GM21447 (cell line): Measurements from ENCODE around the gene STXBP6.

Experiments used
- ATAC-seq: cut with Tn5 transposase; IDR thresholded peaks from one replicate; pipeline ENCODE4 v1.9.1; 2021; ENCODE audit not compliant: unreplicated experiment

The STXBP6 gene

DNA sequence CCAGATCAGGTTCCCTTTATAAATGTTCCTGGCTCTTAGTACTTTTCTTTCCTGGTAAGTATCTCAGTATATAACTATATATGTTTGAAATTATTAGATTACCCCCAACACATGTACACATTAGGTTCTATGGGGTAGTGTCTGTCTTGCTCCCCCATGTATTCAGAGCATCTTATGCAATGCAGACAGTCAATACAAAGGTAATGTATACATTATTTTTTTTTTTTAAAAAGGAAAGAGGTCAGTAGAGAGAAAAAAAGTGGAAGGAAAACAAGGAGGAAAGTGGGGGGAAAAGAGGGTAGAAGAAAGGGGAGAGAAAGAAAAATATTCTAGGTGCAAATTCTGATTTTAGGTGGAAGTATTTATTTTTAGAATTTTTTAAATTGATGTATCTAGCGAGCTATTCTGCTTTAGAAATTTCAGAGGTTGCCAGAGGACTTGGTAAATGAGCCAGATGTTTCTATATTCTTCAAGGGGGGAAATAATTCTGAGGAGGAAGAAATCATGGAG is 157.9 kb downstream of the STXBP6 start:
- no peak for ATAC-seq

DNA sequence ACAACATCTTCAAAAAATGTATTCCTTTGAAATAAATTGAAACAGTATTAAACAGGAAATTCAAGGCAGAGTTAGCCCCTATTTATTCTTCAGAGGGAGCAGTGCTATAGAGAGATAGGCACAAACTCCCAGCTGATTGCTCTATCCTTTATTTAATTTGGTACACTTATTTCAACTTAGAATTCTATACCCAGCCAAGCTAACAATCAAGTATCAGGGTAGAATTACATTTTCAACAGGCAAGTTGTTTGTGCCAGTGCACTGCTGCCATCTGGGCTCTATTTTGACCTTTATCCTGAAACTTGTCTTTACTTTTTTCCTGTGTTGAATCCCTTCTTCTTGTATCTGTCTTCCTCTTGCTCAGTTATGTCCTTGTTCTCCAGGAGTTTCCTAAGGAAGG is 159.2 kb downstream of the STXBP6 start:
- no peak for ATAC-seq

DNA sequence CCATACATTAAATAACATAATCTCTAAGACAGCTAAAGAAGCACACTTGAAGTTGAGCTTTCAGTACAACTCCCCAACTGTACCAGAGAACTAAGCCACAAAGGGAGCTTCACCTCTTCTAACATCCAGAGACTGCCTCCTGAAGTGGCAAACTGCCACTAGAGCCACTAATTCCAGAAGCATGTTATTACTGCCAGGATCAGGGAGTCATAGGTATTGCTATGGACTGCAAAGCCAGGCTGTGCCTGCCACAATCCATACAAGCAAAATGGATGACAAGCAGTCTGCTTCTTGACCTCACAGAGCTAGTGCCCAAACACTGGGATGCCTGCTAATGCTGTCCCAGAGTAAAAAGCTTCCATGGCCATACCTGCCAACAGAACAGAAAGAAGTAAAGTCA is 160.1 kb downstream of the STXBP6 start:
- ATAC-seq: no peak

DNA sequence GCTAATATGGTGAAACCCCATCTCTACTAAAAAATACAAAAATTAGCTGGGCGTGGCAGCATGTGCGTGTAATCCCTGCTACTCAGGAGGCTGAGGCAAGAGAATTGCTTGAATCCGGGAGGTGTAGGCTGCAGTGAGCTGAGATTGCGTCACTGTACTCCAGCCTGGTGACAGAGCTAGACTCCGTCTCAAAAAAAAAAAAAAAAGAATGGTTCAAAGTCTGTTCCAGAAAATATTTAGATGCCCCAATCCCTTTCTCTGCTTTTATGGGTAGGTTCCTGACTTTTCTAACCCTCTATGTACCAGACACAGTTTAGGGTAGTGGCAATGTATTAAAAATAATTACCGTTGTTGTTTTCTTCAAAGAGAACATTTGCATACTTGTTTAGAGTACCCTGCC is 161.4 kb downstream of the STXBP6 start:
- no peak for ATAC-seq

DNA sequence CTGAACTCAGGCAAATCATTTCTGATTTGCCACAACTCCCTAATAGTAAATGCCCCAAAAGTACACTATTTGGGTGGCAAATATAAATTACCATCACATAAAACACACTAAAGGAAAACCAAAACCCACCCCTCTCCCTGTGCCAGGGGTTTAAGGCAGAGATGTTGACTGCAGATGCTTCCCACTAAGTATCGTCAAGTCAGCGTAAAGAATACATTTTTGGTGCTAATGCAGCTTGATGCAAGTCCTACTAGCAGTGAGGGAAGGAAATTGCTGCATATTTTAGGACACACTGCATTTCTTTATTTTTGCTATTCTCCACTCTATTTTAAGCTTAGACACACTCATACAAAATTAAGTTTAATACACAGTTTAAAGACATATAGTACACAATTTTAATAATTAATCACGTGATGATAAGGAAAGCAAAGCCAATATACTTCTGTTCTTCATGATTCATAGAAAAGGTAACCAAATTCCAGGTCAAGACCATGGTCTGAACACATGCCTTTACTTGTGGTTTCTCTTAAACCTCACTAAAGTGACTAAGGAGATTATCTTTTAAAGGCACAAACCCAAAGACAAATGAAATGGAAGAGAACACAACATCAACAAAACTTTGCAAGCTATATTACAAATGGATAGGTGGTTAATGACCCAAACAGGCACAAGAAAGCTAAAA is 162.2 kb downstream of the STXBP6 start:
- ATAC-seq: no peak

DNA sequence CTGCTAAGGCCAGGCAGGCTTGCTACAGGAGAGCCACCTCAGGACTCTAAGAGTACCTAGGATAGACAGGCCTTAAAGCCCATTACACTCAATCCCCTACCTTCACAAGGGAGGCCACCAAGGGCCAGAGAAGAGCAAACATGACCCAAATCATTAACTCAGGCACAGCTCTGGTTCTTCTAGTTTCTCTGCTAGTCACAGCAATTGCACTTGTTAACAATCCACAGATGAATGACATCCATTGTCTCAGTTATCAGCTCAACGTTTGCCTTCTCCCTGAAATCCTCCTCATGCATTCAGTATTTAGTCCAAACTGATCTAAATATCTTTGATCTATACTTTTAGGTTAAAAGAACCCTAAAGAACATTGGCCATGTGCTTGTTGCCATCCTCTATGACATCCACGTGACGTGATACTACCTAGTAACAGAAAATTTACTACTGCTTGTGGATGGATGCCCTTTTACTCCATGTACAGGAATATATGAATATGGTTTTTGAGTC is 164.5 kb downstream of the STXBP6 start:
- no peak for ATAC-seq

DNA sequence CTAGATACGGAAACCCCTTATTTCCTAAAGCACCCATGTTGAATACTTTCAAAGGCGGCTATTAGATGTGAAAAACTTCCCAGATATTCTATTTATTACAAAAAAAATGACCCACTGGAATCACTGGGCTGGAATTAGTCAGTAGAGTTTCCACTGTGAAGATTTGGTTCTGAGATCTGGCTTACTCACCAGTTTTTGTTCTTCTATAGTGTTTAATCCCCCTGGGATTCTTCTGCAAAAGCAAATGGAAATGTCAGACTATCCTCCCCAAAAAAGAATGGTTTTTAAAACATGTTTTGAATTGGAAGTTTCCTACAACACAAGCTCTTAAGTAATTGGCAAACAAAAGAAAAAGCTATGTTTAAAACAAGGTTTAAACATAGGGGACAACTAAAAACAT is 166.4 kb downstream of the STXBP6 start:
- ATAC-seq: no peak

DNA sequence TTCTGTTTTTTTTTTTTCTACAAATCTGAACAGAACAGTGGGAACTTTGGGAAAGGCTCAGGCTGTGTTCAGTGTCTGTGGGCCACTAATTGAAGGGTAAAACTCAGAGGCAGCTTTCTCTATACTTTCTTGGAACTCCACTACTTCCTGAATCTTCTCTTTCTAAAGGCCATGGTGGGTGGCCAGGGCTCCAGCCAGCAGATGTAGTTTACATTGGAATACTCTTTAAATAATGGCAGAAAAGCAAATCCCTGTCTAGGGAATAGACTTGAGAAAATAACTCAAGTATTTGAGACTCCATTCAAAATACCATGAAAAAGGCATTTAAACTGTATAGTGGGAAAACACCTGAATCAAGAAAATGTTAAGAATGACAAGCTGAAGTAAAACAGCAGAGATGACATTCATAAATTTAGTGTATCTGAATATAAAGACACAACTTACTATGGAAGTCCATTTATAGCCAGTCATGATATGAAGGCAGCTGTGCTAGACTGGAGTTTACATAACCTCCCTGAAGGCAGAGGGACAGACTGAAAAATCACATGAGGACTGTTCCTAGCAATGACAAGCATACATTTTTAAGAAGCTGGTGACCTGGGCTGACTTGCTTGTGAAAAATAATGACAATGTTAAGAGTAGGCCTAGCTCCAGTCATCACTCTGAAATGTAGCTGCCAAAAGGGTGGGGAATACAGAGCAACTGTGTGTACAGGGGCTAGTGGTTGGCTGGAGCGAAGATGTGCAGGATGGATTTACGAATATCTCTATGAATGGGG is 168.6 kb downstream of the STXBP6 start:
- no peak for ATAC-seq

DNA sequence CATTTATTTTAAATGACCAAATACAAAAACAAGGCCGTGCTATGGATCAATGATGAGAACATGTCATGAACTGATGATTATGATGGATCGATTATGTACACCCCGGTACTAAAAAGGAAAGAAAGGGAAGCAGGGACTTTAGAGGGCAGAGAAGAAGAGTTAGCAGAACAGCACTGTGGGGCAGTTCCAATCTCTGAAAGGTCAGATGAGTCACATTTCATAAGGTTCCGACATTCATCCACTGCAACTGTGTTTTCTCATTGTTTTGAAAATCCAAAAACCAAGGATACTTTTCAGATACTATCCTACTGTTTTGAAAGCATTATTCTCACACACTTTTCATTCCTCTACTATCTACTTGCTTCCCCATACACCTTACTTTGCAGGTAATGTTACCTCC is 169.3 kb downstream of the STXBP6 start:
- ATAC-seq: no peak

DNA sequence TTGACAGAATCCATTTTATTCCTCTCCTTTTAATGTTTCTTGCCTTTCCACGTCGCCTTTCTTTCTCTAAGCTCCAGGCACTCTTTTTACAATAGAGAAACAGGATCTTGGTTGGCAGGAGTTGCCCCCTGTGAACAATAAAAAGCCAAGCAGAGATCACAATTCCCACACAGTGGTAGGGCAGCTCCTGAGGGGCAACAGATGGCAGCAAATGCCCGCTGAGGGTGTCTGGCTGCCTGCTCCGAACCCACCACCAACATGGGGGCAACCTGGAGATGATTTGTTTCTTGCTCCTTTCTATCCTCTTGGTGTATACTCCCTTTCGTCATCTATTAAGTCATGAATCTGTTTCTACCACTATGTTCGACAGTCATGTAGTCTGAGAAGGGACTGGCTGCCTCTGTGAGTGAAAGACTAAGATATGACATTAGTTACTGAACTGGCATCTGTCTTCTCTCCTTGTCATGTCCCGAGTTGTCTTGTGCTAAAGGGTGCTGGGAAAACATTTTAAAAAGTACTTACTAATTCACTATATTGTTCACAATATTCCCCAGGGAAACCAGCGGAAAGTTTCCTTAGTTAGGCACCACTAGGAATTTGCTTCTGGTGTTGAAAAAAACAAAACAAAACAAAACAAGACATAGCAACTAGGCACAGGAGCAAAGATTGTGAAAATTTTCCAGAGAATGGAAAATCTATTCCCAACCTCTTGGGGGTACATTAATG is 170.1 kb downstream of the STXBP6 start:
- ATAC-seq: no peak

DNA sequence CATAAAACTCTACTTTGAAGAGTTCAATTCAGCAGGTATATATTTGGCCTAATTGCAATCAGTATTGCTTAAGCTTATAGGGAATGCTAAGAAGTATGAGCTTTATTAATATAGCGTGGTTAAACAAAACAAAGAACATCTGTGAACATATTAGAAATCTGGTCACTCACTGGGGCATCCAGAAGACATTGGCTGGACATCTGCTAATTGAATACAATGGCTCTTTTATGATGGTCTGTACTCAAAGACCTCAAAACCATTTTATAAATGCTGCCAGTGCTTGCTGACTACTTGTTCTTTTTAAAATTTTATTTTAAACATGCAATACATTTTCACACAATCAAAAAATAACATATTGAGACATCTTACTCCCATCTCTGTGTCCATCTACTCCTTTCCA is 173.0 kb downstream of the STXBP6 start:
- ATAC-seq: no peak

DNA sequence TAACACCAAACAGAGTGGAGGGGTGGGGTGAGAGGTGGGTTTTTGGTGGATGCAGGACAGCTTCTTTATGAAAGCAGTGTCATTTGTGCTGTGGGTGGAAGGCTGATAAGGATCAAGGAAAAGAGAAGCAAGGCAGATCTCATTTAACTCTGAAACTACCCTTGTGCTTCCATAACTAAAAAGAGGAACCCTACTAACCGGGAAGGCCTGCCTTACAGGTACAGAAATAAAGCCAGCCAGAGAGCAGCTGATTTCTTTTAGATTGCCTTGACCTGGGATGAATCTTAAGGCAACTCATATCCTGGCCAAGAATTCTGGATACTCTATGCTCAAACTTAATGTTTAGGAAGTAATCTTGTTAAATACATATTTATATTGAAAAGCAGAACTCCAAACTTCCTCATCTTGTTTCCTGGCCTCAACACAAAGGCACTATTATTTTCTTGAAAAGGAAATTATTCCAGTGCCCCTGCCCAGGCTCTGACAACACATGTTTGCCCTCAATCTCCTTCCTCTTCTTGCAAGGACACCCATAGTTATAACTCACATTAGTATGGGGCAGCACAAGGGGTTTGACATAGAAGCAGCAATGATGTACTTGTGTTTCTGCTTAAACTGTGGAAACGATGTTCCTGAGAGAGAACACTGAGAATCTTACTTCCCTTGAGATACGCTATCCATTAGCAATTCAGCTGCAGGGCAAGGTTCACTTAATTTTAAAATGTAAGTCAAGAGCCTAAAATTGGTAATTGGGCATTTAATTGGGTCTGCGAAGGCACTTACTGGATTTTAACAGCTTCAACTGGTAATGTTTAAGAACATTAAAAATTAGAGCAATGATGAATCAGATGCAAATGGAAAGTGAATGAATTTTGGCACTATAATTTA is 173.7 kb downstream of the STXBP6 start:
- ATAC-seq: no peak

DNA sequence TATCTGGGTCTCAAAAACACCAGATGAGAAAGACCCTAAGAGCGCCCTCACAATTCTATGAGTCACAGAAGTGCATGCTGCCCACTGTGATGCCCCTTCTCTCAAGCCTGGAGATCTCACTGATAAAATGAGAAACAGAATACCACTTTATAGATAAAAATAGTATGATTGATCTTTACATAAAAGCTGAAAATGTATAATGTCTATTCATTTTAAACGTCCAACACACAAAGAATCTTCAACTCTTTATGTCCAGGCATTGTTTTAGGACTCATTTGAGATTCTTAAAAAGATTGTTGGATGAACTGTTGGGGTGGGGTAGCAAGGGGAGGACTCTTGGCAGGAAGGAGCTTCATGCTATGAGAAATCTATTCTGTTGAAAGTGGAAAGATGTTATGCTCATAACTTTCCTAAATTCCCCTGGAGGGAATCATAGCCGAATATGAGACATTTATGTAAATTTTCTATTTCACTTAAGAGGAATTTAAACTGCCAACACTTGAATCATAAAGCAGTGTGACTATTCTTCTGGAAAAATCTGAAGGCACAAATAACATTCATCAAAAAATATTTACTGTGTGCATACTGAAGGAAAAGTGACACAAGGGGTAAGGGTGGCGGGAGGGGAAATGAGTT is 174.6 kb downstream of the STXBP6 start:
- no peak for ATAC-seq

DNA sequence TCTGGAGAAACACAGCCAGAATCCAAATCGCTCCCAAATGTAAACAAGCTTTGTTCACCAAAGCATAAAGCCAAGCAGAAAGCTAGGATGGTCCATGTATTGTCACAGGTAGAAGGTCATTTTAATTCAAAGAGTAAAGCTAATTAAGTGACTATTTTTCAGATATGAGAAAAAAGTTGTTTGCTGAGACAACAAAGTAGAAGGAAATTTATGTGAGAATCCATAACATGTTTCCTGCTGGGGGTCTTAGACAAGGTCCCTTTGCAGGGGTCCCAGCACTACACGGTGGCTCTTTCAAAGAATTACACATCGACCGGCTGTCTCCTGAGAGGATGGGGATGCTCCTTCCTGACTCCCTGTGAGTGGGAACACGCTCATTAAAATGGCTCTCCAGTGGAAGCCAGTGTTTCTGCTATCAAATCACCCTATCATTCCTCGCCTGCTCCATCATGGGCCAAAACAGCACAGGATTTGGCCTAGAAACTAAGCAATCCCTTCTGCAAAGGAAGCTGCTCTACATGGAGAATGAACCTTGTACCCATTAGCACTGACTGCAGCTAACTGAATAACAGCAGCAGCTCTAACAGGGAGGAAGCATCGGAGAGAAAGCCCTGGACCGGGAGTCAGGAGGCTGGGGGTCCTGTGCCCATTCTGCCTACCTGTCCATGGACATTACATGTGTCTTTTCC is 175.3 kb downstream of the STXBP6 start:
- ATAC-seq: no peak

DNA sequence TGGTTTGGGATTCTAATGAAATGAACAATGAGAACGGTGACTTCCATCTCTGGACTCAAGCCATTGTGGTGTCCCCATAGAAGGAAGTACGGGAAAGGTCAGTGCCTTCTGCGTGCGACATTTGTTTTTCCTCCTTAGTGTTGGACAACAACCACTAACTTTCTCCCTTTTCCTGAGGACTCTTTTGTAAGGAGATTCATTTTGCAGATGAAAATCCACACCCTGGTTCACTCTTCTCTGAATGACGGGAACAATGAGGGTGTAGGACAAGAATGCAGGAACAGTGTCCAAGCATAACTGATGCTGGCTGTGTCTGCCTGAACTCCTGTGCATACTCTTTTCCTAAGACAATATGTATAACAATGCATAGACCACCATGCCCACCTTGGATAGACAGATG is 176.4 kb downstream of the STXBP6 start:
- no peak for ATAC-seq

DNA sequence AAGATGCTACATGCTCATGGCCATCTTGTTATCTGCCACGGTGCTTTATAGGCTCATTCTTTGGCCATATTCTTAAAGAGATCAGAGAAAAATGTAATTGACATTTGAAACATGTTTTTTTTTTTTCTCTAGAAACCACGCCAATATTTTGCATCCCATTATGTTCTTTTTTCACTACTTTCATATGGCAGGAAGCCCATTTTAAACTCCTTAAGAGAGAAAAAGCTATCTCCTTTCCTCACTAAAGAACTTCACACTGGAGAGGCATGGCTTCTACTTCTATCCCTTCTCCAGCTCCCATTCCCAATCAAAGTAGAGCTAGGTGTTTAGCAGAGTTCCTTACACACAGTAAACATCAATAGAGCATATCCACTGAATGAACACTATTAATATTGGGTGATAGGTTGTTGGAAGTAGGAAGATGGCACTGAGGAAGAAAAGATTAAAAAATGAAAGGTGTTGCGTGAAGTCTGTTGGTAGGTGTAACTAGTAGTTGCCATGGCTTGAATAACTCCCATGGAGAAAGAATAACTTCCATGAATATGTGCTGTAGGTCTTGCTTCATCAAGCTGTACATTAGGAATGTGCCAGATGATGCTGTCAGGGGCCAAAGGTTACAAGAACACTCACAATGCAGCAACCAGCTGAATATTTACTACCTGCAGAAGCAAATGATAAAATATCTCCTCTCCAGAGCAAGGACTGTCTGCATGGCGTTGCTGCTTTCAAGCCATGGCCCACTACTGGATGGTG is 178.8 kb downstream of the STXBP6 start:
- no peak for ATAC-seq

DNA sequence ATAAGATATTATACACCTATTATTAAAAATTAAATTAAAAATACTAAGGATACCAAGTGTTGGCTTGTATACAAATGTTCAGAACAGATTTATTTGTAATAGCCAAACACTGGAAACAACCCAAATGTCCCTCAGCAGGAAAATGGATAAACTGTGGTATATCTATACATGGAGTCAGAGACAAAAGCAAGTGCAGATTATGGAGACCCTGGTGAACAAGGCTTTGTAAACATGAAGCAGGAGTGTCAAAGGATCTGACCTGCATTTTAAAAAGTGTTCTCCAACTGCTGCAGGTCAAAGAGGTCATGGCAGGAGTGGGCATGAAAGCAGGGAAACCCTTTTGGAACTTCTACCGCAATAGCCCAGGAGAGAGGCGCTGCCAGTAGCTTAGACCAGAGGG is 181.6 kb downstream of the STXBP6 start:
- ATAC-seq: no peak

DNA sequence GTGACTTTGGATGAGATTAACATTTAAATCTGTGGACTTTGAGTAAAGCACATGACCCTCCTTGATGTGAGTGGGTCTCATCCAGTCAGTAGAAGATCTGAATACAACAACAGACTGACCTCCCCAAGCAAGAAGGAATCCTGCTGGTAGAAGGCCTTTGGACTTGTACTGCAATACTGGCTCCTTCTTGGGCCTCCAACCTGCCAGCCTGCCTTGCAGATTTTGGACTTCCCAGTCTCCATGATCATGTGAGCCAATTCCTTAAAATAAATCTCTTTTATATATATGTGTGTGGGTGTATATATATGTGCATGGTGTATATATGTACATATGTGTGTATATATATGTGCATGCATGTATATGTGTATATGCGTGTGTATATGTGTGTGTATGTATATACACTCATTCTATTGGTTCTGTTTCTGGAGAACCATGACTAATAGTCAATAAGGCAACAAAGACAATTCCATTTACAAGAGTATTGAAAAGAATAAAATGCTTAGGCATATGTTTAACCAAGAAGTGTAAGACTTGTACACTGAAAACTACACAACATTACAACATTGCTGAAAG is 183.8 kb downstream of the STXBP6 start:
- no peak for ATAC-seq
